H9 (cell line): ENCODE results near the gene PPHLN1. TPM values are rescaled to one million over a fixed set of nuclear protein-coding genes. Genes with fewer than 3 reads are reported as not detected.
A peak's percentile ranks its signal among the peaks of the same experiment; 100 is the strongest.

Experiments used
- DNase-seq: peaks from one replicate; pipeline ENCODE4 v3.0.0-alpha.2; 2017
- H2AFZ ChIP-seq: one replicate; pipeline ENCODE4 v1.6.1; 2013; ENCODE audit warnings: mild to moderate bottlenecking, low read length, control low read depth, moderate library complexity
- H2AK5ac ChIP-seq: 2 replicates; pipeline ENCODE4 v1.6.1; 2013; ENCODE audit warnings: low read length, control low read depth, mixed read lengths; ENCODE audit not compliant: insufficient read length
- H2BK120ac ChIP-seq: one replicate; pipeline ENCODE4 v1.6.1; 2013; ENCODE audit warnings: low read depth, mild to moderate bottlenecking, low read length, control low read depth, inconsistent platforms; ENCODE audit not compliant: poor library complexity, severe bottlenecking
- H2BK12ac ChIP-seq: 2 replicates; pipeline ENCODE4 v1.6.1; 2013; ENCODE audit warnings: low read length, control low read depth, mixed read lengths, low read depth; ENCODE audit not compliant: insufficient read length
- H2BK15ac ChIP-seq: 2 replicates; pipeline ENCODE4 v1.6.1; 2013; ENCODE audit warnings: low read depth, low read length, control low read depth
- H2BK20ac ChIP-seq: one replicate; pipeline ENCODE4 v1.6.1; 2013; ENCODE audit warnings: low read depth, mild to moderate bottlenecking, low read length, control low read depth, inconsistent platforms; ENCODE audit not compliant: poor library complexity, severe bottlenecking
- H2BK5ac ChIP-seq: 2 replicates; pipeline ENCODE4 v1.6.1; 2013; ENCODE audit warnings: low read length, control low read depth, mixed read lengths; ENCODE audit not compliant: insufficient read length
- H3K14ac ChIP-seq: 2 replicates; pipeline ENCODE4 v1.6.1; 2013; ENCODE audit warnings: low read length, control low read depth; ENCODE audit not compliant: insufficient read depth
- H3K18ac ChIP-seq: 2 replicates; pipeline ENCODE4 v1.6.1; 2013; ENCODE audit warnings: low read depth, mild to moderate bottlenecking, mixed read lengths, low read length, control low read depth; ENCODE audit not compliant: insufficient read length
- H3K23ac ChIP-seq: 2 replicates; pipeline ENCODE4 v1.6.1; 2013; ENCODE audit warnings: low read length, control low read depth, mixed read lengths, low read depth; ENCODE audit not compliant: insufficient read length
- H3K23me2 ChIP-seq: 2 replicates; pipeline ENCODE4 v1.6.1; 2013; ENCODE audit warnings: low read depth, mild to moderate bottlenecking, mixed read lengths, low read length, control low read depth; ENCODE audit not compliant: insufficient read length, poor library complexity, severe bottlenecking
- H3K27ac ChIP-seq: 2 replicates; pipeline ENCODE4 v1.5.1; 2013; ENCODE audit warnings: low read length, control low read depth, mixed read lengths, low read depth; ENCODE audit not compliant: insufficient read length
- H3K27me3 ChIP-seq: 2 replicates; pipeline ENCODE4 v1.6.1; 2013; ENCODE audit warnings: low read length, control low read depth, inconsistent platforms; ENCODE audit not compliant: insufficient read depth
- H3K4ac ChIP-seq: 2 replicates; pipeline ENCODE4 v1.6.1; 2013; ENCODE audit warnings: low read depth, mild to moderate bottlenecking, control low read depth, inconsistent platforms, low read length, moderate library complexity
- H3K4me1 ChIP-seq: 2 replicates; pipeline ENCODE4 v1.6.1; 2013; ENCODE audit warnings: low read length, control low read depth, inconsistent platforms; ENCODE audit not compliant: insufficient read depth
- H3K4me2 ChIP-seq: 2 replicates; pipeline ENCODE4 v1.6.1; 2013; ENCODE audit warnings: low read length, control low read depth, mixed read lengths; ENCODE audit not compliant: insufficient read length, insufficient read depth
- H3K56ac ChIP-seq: 2 replicates; pipeline ENCODE4 v1.6.1; 2013; ENCODE audit warnings: low read depth, mild to moderate bottlenecking, mixed read lengths, low read length, control low read depth; ENCODE audit not compliant: insufficient read length
- H3K79me1 ChIP-seq: 2 replicates; pipeline ENCODE4 v1.6.1; 2013; ENCODE audit warnings: low read depth, mild to moderate bottlenecking, moderate library complexity, low read length, control low read depth, inconsistent platforms; ENCODE audit not compliant: insufficient read depth, poor library complexity, severe bottlenecking
- H3K79me2 ChIP-seq: 2 replicates; pipeline ENCODE4 v1.6.1; 2013; ENCODE audit warnings: low read length, control low read depth, inconsistent platforms; ENCODE audit not compliant: insufficient read depth
- H3K9ac ChIP-seq: 2 replicates; pipeline ENCODE4 v1.6.1; 2013; ENCODE audit warnings: low read length, control low read depth, mixed read lengths; ENCODE audit not compliant: insufficient read length; ENCODE audit errors: extremely low read depth
- H3K9me3 ChIP-seq: one replicate; pipeline ENCODE4 v1.6.1; 2013; ENCODE audit warnings: low read depth, low read length, inconsistent platforms; ENCODE audit not compliant: control insufficient read depth
- H3T11ph ChIP-seq: one replicate; pipeline ENCODE4 v1.6.1; 2013; ENCODE audit warnings: mild to moderate bottlenecking, low read length, control low read depth, inconsistent platforms
- H4K20me1 ChIP-seq: one replicate; pipeline ENCODE4 v1.6.1; 2013; ENCODE audit not compliant: control insufficient read depth, insufficient read length, insufficient read depth
- H4K5ac ChIP-seq: 2 replicates; pipeline ENCODE4 v1.6.1; 2013; ENCODE audit warnings: low read depth, mild to moderate bottlenecking, mixed read lengths, low read length, control low read depth; ENCODE audit not compliant: insufficient read length
- H4K8ac ChIP-seq: replicated peaks from 2 replicates; pipeline ENCODE4 v1.6.1; 2013; ENCODE audit warnings: low read length, control low read depth, mixed read lengths, low read depth; ENCODE audit not compliant: insufficient read length
- H4K91ac ChIP-seq: 2 replicates; pipeline ENCODE4 v1.6.1; 2013; ENCODE audit warnings: low read depth, mild to moderate bottlenecking, moderate library complexity, mixed read lengths, low read length, control low read depth; ENCODE audit not compliant: insufficient read length
- H3K27ac Mint-ChIP-seq, 3 experiments: 2 replicates in 2 of 3; 3 replicates in 1 of 3; pipeline ENCODE4 v1.8.0; 2020 to 2021; ENCODE audit warnings: mixed read lengths in 3 of 3, mild to moderate bottlenecking in 1 of 3, moderate library complexity in 1 of 3
- H3K27me3 Mint-ChIP-seq: 2 replicates; pipeline ENCODE4 v1.8.0; 2021; ENCODE audit warnings: low read depth, mild to moderate bottlenecking, moderate library complexity, mixed read lengths
- H3K36me3 Mint-ChIP-seq, 3 experiments: 2 replicates in 2 of 3; 3 replicates in 1 of 3; pipeline ENCODE4 v1.8.0; 2020 to 2021; ENCODE audit warnings: low read depth in 3 of 3, mixed read lengths in 3 of 3; ENCODE audit not compliant: insufficient read depth in 1 of 3
- H3K4me1 Mint-ChIP-seq, 2 experiments: 2 replicates each; pipeline ENCODE4 v1.8.0; 2020; ENCODE audit warnings: mixed read lengths in 2 of 2
- H3K4me3 Mint-ChIP-seq, 2 experiments: 2 replicates in 1 of 2; 3 replicates in 1 of 2; pipeline ENCODE4 v1.8.0; 2020 to 2021; ENCODE audit warnings: mild to moderate bottlenecking in 2 of 2, mixed read lengths in 2 of 2, moderate library complexity in 1 of 2
- H3K9me3 Mint-ChIP-seq, 2 experiments: 2 replicates in 1 of 2; 3 replicates in 1 of 2; pipeline ENCODE4 v1.8.0; 2020; ENCODE audit warnings: mild to moderate bottlenecking in 2 of 2, mixed read lengths in 2 of 2, moderate library complexity in 1 of 2
- WGBS: extraction: QIAGEN DNeasy Blood & Tissue Kit; methylation state at CpG from one replicate; pipeline ENCODE4 v1.1.7; 2013; ENCODE audit warnings: missing lambda C conversion rate, low lambda C conversion rate, mixed read lengths; ENCODE audit not compliant: insufficient read length; ENCODE audit errors: extremely low coverage; 5-methylcytosine and 5-hydroxymethylcytosine counted together
- total RNA-seq: library from RNA; stranded (reverse); gene quantifications from 2 replicates; pipeline ENCODE4 v1.2.1, GENCODE V29; 2021
- TF ChIP-seq, protein P1 (sequence below): fragments of 200-600 bp; sonication (generic); conservative IDR thresholded peaks from 3 replicates; pipeline ENCODE4 v1.8.0; 2021; ENCODE audit warnings: antibody characterized with exemption, mild to moderate bottlenecking

The PPHLN1 gene
- total RNA-seq, 1 experiment from 2014 or later: 66.2 TPM

DNA sequence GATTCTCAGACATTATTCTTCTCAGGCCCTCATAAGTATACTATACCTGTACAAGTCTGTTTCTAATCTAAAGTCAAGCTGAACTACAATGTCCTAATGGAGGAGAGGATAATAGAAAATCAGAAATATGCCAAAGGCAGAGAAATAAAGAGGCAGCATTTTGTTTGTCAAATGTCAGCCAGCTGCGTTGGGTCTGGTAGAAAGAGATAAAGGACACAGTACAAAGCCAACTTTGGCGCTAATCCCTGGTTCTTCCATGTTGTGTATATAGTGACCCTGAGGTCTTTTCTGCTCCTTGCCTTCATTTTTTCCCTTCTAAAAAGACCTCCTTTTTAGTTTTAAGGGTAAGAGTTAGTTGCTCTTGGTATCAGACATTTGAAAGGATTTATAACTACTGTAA lies 160.4 kb downstream of the PPHLN1 start:
- Histone ChIP-seq H2BK20ac (no peak overlapping the region), H2BK5ac (no peak overlapping the region), H3K79me1 (no peaks in the 10 kb centered on the region), H3K27me3 (peaks cover 12% of the 10 kb centered on the region; the same call in 1 of the 2 replicates), H2AFZ (no peak overlapping the region), H3K4me2 (peak overlapping the region; percentile 100), H3K27ac (peak overlapping the region; percentile 44), H3K79me2 (peaks cover 9% of the 10 kb centered on the region; the same call in 1 of the 2 replicates), H3K14ac (no peak overlapping the region), H3K9ac (no peak overlapping the region), H3K23ac (no peak overlapping the region), H3K4me1 (peaks cover 5% of the 10 kb centered on the region), H3K56ac (no peak overlapping the region), H2BK15ac (no peak overlapping the region), H3T11ph (no peak overlapping the region), H3K18ac (no peak overlapping the region), H4K5ac (no peak overlapping the region), H2BK120ac (no peak overlapping the region), H4K20me1 (no peaks in the 10 kb centered on the region), H4K8ac (no peak overlapping the region), H3K4ac (no peak overlapping the region), H3K23me2 (peaks cover 18% of the 10 kb centered on the region), H3K9me3 (no peaks in the 10 kb centered on the region), H2AK5ac (no peak overlapping the region), H2BK12ac (no peak overlapping the region), H4K91ac (no peak overlapping the region)
- peaks cover 0 to 4% of the 10 kb centered on the region in 2 experiments; a peak in 1 of 5 replicates for H3K9me3 Mint-ChIP-seq
- no peaks in the 10 kb centered on the region for H3K36me3 Mint-ChIP-seq
- H3K4me1 Mint-ChIP-seq: peaks cover 47 to 60% of the 10 kb centered on the region in 2 experiments
- WGBS: no CpG with 5 or more reads among the region's 2 CpGs
- DNase-seq: no peak
- peak overlapping the region; percentile 25 to 38; a peak in 3 of 5 replicates for H3K4me3 Mint-ChIP-seq
- H3K27me3 Mint-ChIP-seq: peaks cover 46% of the 10 kb centered on the region
- TF ChIP-seq, protein P1, sequence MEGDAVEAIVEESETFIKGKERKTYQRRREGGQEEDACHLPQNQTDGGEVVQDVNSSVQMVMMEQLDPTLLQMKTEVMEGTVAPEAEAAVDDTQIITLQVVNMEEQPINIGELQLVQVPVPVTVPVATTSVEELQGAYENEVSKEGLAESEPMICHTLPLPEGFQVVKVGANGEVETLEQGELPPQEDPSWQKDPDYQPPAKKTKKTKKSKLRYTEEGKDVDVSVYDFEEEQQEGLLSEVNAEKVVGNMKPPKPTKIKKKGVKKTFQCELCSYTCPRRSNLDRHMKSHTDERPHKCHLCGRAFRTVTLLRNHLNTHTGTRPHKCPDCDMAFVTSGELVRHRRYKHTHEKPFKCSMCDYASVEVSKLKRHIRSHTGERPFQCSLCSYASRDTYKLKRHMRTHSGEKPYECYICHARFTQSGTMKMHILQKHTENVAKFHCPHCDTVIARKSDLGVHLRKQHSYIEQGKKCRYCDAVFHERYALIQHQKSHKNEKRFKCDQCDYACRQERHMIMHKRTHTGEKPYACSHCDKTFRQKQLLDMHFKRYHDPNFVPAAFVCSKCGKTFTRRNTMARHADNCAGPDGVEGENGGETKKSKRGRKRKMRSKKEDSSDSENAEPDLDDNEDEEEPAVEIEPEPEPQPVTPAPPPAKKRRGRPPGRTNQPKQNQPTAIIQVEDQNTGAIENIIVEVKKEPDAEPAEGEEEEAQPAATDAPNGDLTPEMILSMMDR: no peak
- peak overlapping the region in 2 of 3 experiments; percentile 81 to 99; a peak in 5 of 7 replicates for H3K27ac Mint-ChIP-seq
